Measurements from ENCODE around the gene TCN2. TPM values are rescaled to one million over a fixed set of nuclear protein-coding genes. Genes with fewer than 3 reads are reported as not detected.

TCN2 gene
- total and polyA plus RNA-seq, 10 donors = 7.3 to 110 (median 48.5) TPM

- Histone ChIP-seq H3K4me3 (peak overlapping the region; percentile 44 to 82 (median 54)), H3K36me3 (peaks cover 0 to 27% (median under 1%) of the 10 kb centered on the region in 6 donors), H3K27me3 (replicated peaks in 1 of 7) (no peaks in the 10 kb centered on the region), H3K9me3 (no peaks in the 10 kb centered on the region), H3K27ac (peak overlapping the region; percentile 36 to 88 (median 84)), H3K4me1 (peaks cover 25 to 63% (median 54%) of the 10 kb centered on the region in 6 donors)
- DNase-seq = no peak
- 70 to 78% (median 76%) methylated on average over 7 of the region's 7 CpGs for WGBS, 5 donors
- peak in 1 of 11 experiments; percentile 10 for TF ChIP-seq CTCF (IDR thresholded peaks at IDR 0.05 in 8 of 11, conservative IDR thresholded peaks at IDR 0.05 in 3 of 11)
- TF ChIP-seq POLR2AphosphoS5 (IDR thresholded peaks at IDR 0.05) = no peak
- no peak for TF ChIP-seq POLR2A (IDR thresholded peaks at IDR 0.05)
- intact Hi-C loops (cut with DNase I; ENCODE audit: low total_unique reads) = no loop called here
These were observed 441 bp downstream of the TCN2 start for GRCh38 chr22:30607300-30607930.

- TF ChIP-seq POLR2A (IDR thresholded peaks at IDR 0.05) = no peak
- TF ChIP-seq CTCF (IDR thresholded peaks at IDR 0.05 in 8 of 11, conservative IDR thresholded peaks at IDR 0.05 in 3 of 11) = no peak
- TF ChIP-seq POLR2AphosphoS5 (IDR thresholded peaks at IDR 0.05) = no peak
- no peak for DNase-seq
- 59 to 72% (median 72%) methylated on average over 7 of the region's 7 CpGs for WGBS, 5 donors
- Histone ChIP-seq H3K27ac (peak overlapping the region in 5 of 8 donors; percentile 82 to 88 (median 87)), H3K9me3 (no peaks in the 10 kb centered on the region), H3K4me1 (peaks cover 25 to 63% (median 54%) of the 10 kb centered on the region in 6 donors), H3K27me3 (replicated peaks in 1 of 7) (no peaks in the 10 kb centered on the region), H3K36me3 (peaks cover 0 to 33% (median 3%) of the 10 kb centered on the region in 6 donors), H3K4me3 (peak overlapping the region in 4 of 8 donors; percentile 53 to 82 (median 54))
- intact Hi-C loops (cut with DNase I; ENCODE audit: low total_unique reads) = no loop called here
These were observed 965 bp downstream of the TCN2 start for GRCh38 chr22:30607939-30608338.

GRCh38 chr22:30609260-30610185 lies 2.5 kb downstream of the TCN2 start:
- Histone ChIP-seq H3K4me3 (peak overlapping the region in 3 of 8 donors; percentile 13 to 54 (median 38)), H3K9me3 (no peaks in the 10 kb centered on the region), H3K27me3 (replicated peaks in 1 of 7) (no peaks in the 10 kb centered on the region), H3K27ac (peak overlapping the region; percentile 29 to 88 (median 76)), H3K36me3 (peaks cover 0 to 40% (median 7%) of the 10 kb centered on the region in 6 donors), H3K4me1 (peaks cover 25 to 63% (median 54%) of the 10 kb centered on the region in 6 donors)
- DNase-seq = no peak
- TF ChIP-seq CTCF (IDR thresholded peaks at IDR 0.05 in 8 of 11, conservative IDR thresholded peaks at IDR 0.05 in 3 of 11) (no peak), POLR2A (IDR thresholded peaks at IDR 0.05) (no peak), POLR2AphosphoS5 (IDR thresholded peaks at IDR 0.05) (peak in 2 of 3 donors; percentile 54 to 73)
- intact Hi-C loops (cut with DNase I; ENCODE audit: low total_unique reads) = no loop called here
- 45 to 50% (median 47%) methylated on average over 17 of the region's 17 CpGs for WGBS, 5 donors

Measured in spleen (tissue), 11 donors.